ENCODE data around the gene COL27A1.

DNA sequence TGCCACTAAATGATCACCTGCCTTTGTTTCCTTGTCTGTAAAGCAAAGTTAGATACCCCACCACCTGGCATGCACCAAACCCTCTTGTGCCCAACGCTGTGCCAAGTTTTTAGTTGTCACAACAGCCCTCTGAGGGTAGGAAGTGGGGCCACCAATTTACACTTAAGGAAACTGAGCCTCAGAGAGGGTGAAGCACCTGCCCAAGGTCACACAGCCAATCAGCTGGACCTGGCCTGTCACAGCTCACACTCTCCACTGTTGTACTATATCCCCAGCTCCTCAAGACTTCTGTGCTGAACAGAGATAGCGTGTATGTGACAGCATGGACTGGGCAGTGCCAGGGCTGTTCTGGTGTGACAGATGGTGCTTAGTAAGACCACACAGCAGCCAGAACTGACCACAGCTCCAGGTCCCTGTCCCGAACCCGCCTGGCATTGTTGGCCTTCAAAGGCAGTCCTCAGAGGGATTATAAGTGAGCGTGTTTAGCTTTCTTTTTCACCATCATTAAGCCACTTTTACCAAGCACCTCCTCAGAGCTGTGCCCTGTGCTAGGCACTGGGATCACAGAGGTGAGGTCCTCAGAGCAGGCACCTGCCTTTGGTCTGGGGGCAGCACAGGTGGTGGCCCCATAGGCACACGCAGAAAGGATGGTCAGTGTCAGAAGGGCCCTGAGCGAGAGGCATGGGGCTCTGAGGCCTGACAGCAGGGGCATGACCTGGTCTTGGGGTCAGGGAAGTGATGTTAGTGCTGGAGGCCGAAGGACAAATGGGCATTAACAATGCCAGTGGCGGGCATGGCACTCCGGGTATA, 71.1 kb downstream of the COL27A1 start:
- TF ChIP-seq, protein P1, sequence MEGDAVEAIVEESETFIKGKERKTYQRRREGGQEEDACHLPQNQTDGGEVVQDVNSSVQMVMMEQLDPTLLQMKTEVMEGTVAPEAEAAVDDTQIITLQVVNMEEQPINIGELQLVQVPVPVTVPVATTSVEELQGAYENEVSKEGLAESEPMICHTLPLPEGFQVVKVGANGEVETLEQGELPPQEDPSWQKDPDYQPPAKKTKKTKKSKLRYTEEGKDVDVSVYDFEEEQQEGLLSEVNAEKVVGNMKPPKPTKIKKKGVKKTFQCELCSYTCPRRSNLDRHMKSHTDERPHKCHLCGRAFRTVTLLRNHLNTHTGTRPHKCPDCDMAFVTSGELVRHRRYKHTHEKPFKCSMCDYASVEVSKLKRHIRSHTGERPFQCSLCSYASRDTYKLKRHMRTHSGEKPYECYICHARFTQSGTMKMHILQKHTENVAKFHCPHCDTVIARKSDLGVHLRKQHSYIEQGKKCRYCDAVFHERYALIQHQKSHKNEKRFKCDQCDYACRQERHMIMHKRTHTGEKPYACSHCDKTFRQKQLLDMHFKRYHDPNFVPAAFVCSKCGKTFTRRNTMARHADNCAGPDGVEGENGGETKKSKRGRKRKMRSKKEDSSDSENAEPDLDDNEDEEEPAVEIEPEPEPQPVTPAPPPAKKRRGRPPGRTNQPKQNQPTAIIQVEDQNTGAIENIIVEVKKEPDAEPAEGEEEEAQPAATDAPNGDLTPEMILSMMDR (IDR thresholded peaks at IDR 0.05) = no peak
- TF ChIP-seq POLR2A (IDR thresholded peaks at IDR 0.05) = no peak
